ES-I3 (cell line): ENCODE results near the gene KLHL9.

Experiments used
- H3K36me3 ChIP-seq: 2 replicates; pipeline ENCODE4 v1.6.1; 2013; ENCODE audit warnings: mild to moderate bottlenecking, low read length, control low read depth, moderate library complexity; ENCODE audit not compliant: insufficient read depth
- H3K4me1 ChIP-seq: 2 replicates; pipeline ENCODE4 v1.6.1; 2013; ENCODE audit warnings: mild to moderate bottlenecking, control low read depth, low read length; ENCODE audit not compliant: insufficient read depth
- H3K9ac ChIP-seq: 2 replicates; pipeline ENCODE4 v1.6.1; 2013; ENCODE audit warnings: low read depth, mild to moderate bottlenecking, low read length, moderate library complexity
- H3K9me3 ChIP-seq: 2 replicates; pipeline ENCODE4 v1.6.1; 2013; ENCODE audit warnings: mild to moderate bottlenecking, low read length, moderate library complexity; ENCODE audit not compliant: control insufficient read depth, insufficient read depth

The KLHL9 gene

GRCh38 chr9:21294364-21294774, 40.8 kb downstream of the KLHL9 start:
- H3K4me1 ChIP-seq, result no peaks in the 10 kb centered on the region
- no peaks in the 10 kb centered on the region for H3K36me3 ChIP-seq
- H3K9ac ChIP-seq, result no peak overlapping the region
- no peaks in the 10 kb centered on the region for H3K9me3 ChIP-seq

GRCh38 chr9:21289848-21290247, 45.4 kb downstream of the KLHL9 start:
- H3K9me3 ChIP-seq, result no peaks in the 10 kb centered on the region
- H3K36me3 ChIP-seq, result no peaks in the 10 kb centered on the region
- H3K4me1 ChIP-seq, result no peaks in the 10 kb centered on the region
- H3K9ac ChIP-seq, result no peak overlapping the region

GRCh38 chr9:21287280-21287679, 47.9 kb downstream of the KLHL9 start:
- Histone ChIP-seq H3K9me3 (no peaks in the 10 kb centered on the region), H3K9ac (no peak overlapping the region), H3K4me1 (no peaks in the 10 kb centered on the region), H3K36me3 (no peaks in the 10 kb centered on the region)

GRCh38 chr9:21286659-21287058, 48.5 kb downstream of the KLHL9 start:
- no peak overlapping the region for H3K9ac ChIP-seq
- no peaks in the 10 kb centered on the region for H3K4me1 ChIP-seq
- no peaks in the 10 kb centered on the region for H3K9me3 ChIP-seq
- H3K36me3 ChIP-seq, result no peaks in the 10 kb centered on the region

GRCh38 chr9:21286099-21286498, 49.1 kb downstream of the KLHL9 start:
- Histone ChIP-seq H3K4me1 (no peaks in the 10 kb centered on the region), H3K9ac (no peak overlapping the region), H3K9me3 (no peaks in the 10 kb centered on the region), H3K36me3 (no peaks in the 10 kb centered on the region)

GRCh38 chr9:21281275-21281674, 53.9 kb downstream of the KLHL9 start:
- H3K9ac ChIP-seq, result no peak overlapping the region
- H3K36me3 ChIP-seq, result no peaks in the 10 kb centered on the region
- no peaks in the 10 kb centered on the region for H3K9me3 ChIP-seq
- no peaks in the 10 kb centered on the region for H3K4me1 ChIP-seq
